ENCODE measurements around the gene SUGP1. TPM values are rescaled to one million over a fixed set of nuclear protein-coding genes. Genes with fewer than 3 reads are reported as not detected.

The SUGP1 gene
- 41.4 TPM for total RNA-seq
- long read RNA-seq, transcript SUGP1-201 (14 exons, 2,423 nt), result major isoform, 24 of 41 reads
- long read RNA-seq, partial matches to known transcripts, result 9 of 41 reads
- long read RNA-seq, other reads (novel, unspliced or antisense), result 5 of 41 reads

- ATAC-seq (peak; percentile 96 to 99), DNase-seq (peak; percentile 93)
- TF ChIP-seq CTCF (IDR thresholded peaks at IDR 0.05), result peak; percentile 53
- intact Hi-C loops (cut with DNase I), result no loop called here
- peak within 1 kb of the TSS; percentile 99 for H3K4me3 ChIP-seq
- peak within 1 kb of the TSS; percentile 95 for H3K27ac ChIP-seq
- peaks cover 35% of the 10 kb centered on the region for H3K36me3 ChIP-seq
- no peaks in the 10 kb centered on the region for H3K27me3 ChIP-seq (ENCODE audit: low read depth)
- no peaks in the 10 kb centered on the region for H3K9me3 ChIP-seq
- peaks cover 35% of the 10 kb centered on the region for H3K4me1 ChIP-seq
Observed at GRCh38 chr19:19320361-19321140, at the start of gene SUGP1, which contains the start of gene MAU2. Gene SUGP1, minus strand, starts transcription at chr19:19320509. Its CDS starts 13 bp downstream, at chr19:19320496. Gene MAU2, plus strand, starts transcription at chr19:19320829. Its CDS starts 31 bp downstream, at chr19:19320860.

GRCh38 chr19:19368087-19368486 is 47.8 kb upstream of the SUGP1 start:
- H3K27ac ChIP-seq, result no peak overlapping the region
- intact Hi-C loops (cut with DNase I), result loop anchor here (10.0 kb wide), 1 partner anchor 127 kb away; no protein-coding TSS in a partner anchor

GRCh38 chr19:19366434-19367396 is 46.4 kb upstream of the SUGP1 start:
- peak overlapping the region; percentile 37 for H3K27ac ChIP-seq

More at GRCh38 chr19:19368087-19368486, 47.8 kb upstream of the SUGP1 start:
- no peaks in the 10 kb centered on the region for H3K27me3 ChIP-seq (ENCODE audit: low read depth)
- ATAC-seq, result no peak
- H3K9me3 ChIP-seq, result no peaks in the 10 kb centered on the region
- no peak for DNase-seq
- no peak overlapping the region for H3K4me3 ChIP-seq
- H3K36me3 ChIP-seq, result no peaks in the 10 kb centered on the region
- TF ChIP-seq CTCF (IDR thresholded peaks at IDR 0.05), result no peak
- peaks cover 39% of the 10 kb centered on the region for H3K4me1 ChIP-seq

GRCh38 chr19:19362075-19362474 is 41.8 kb upstream of the SUGP1 start:
- H3K27ac ChIP-seq, result no peak overlapping the region
- ATAC-seq, result no peak
- TF ChIP-seq CTCF (IDR thresholded peaks at IDR 0.05), result no peak
- no peak for DNase-seq
- peaks cover 35% of the 10 kb centered on the region for H3K4me1 ChIP-seq
- intact Hi-C loops (cut with DNase I), result loop anchor here (10.0 kb wide), 1 partner anchor 133 kb away; no protein-coding TSS in a partner anchor
- H3K4me3 ChIP-seq, result no peak overlapping the region
- H3K36me3 ChIP-seq, result peaks cover 21% of the 10 kb centered on the region
- H3K27me3 ChIP-seq (ENCODE audit: low read depth), result no peaks in the 10 kb centered on the region
- no peaks in the 10 kb centered on the region for H3K9me3 ChIP-seq

More at GRCh38 chr19:19366434-19367396, 46.4 kb upstream of the SUGP1 start:
- peak; percentile 86 for DNase-seq
- intact Hi-C loops (cut with DNase I), result loop anchor here (10.0 kb wide), 1 partner anchor 128 kb away; no protein-coding TSS in a partner anchor
- Histone ChIP-seq H3K36me3 (no peaks in the 10 kb centered on the region), H3K4me3 (peak overlapping the region; percentile 12), H3K9me3 (no peaks in the 10 kb centered on the region), H3K27me3 (ENCODE audit: low read depth) (no peaks in the 10 kb centered on the region), H3K4me1 (peaks cover 28% of the 10 kb centered on the region)
- ATAC-seq, result peak; percentile 94 to 95
- peak; percentile 96 for TF ChIP-seq CTCF (IDR thresholded peaks at IDR 0.05)
